ENCODE data around the gene PRKAG2. TPM values are rescaled to one million over a fixed set of nuclear protein-coding genes. Genes with fewer than 3 reads are reported as not detected.

PRKAG2 gene
- polyA plus RNA-seq, 4 donors: 6.1 to 38.1 (median 33.6) TPM

GRCh38 chr7:151776876-151777494 lies 99.9 kb downstream of the PRKAG2 start:
- no peak for DNase-seq (ENCODE audit: low read depth in 4 of 4, low spot score in 3 of 4)

DNA sequence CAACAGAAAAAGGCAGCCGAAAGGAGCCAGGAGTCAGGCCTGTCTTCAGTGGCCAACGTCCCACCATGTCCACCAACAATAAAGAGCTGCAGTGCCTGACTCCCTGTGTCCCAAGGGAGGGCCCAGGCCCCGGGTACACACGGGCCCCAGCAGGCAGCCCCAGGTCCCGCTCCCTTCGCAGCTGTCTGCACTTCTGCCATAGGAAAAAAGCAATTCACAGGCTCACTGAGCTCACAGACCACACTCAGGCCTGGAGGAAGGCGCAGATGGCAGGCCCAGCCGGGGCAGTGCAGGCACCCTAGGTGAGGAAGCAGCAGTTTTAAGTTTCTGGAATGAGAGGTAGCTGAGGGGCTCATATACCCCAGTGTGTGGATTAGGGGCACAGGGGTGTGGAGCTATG lies 100.5 kb downstream of the PRKAG2 start:
- no peak for DNase-seq (ENCODE audit: low read depth in 4 of 4, low spot score in 3 of 4)

- no peak for DNase-seq (ENCODE audit: low read depth in 4 of 4, low spot score in 3 of 4)
Measured at GRCh38 chr7:151775547-151776443, 101.1 kb downstream of the PRKAG2 start.

- DNase-seq (ENCODE audit: low read depth in 4 of 4, low spot score in 3 of 4): no peak
Measured at GRCh38 chr7:151774951-151775350, 102.0 kb downstream of the PRKAG2 start.

- DNase-seq (ENCODE audit: low read depth in 4 of 4, low spot score in 3 of 4): no peak
Measured at GRCh38 chr7:151773797-151774196, 103.1 kb downstream of the PRKAG2 start.

- DNase-seq (ENCODE audit: low read depth in 4 of 4, low spot score in 3 of 4): no peak
Measured at GRCh38 chr7:151770232-151770631, 106.7 kb downstream of the PRKAG2 start.

- DNase-seq (ENCODE audit: low read depth in 4 of 4, low spot score in 3 of 4): no peak
Measured at GRCh38 chr7:151769188-151769821, 107.6 kb downstream of the PRKAG2 start.

GRCh38 chr7:151768805-151769187 lies 108.1 kb downstream of the PRKAG2 start:
- DNase-seq (ENCODE audit: low read depth in 4 of 4, low spot score in 3 of 4): no peak

DNA sequence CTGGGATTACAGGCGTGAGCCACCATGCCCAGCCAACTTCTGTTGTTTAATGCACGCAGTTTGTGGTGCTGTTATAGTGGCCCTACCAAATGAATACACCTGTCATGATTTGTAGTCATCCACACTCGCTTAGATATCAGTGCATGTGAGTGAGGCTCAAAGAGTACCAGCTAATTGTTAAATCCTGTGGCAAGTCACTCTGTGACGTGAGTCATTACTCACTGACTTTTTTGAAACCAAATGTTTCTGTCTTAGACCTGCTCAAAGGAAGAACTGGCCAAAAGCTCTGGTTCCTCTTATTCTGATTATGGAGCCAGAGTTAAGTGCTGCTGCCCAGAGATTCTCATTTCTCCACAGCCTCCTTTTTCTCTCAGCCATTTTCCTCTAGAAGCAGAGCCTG lies 109.4 kb downstream of the PRKAG2 start:
- no peak for DNase-seq (ENCODE audit: low read depth in 4 of 4, low spot score in 3 of 4)

DNA sequence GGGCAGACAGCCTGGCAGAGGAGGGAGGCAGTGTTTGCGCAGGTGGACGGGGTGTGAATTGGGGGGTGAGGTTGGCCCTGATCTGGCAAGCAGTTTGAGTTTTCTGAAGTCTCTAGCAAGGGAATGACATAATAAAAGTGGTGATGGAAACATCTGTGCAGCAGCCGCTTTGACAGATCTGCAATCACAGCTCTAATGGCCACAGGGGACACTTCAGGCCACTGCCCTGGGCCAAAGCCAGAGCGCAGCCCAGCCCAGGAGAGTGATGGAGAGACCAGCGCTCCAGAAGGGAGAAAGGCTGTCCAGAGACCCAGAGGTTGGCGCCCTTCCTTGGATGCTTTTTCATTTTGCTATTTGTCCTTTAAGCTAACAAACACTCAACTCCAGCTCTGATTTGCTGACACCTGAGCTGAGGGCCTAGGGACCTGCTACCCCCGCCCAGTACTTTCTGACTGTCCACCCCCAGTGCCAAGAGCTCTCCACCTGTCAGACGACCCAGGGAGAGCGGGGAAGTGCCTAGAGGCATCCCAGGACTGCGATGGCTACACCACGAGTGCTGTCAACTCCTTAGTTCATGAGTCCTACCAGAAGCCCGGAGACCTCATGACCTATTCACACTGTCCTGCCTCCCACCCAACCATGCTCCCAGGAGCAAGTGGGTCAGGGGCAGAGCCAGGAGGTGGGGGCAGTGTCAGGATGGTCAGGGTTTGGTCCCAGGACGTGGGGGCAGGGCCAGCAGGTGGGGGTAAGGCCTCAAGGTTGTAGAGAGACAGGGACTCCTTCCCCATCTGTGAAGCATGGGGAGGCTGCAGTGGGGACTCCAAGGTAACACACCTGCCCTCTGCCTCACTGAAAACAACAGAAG lies 112.6 kb downstream of the PRKAG2 start:
- no peak for DNase-seq (ENCODE audit: low read depth in 4 of 4, low spot score in 3 of 4)

DNA sequence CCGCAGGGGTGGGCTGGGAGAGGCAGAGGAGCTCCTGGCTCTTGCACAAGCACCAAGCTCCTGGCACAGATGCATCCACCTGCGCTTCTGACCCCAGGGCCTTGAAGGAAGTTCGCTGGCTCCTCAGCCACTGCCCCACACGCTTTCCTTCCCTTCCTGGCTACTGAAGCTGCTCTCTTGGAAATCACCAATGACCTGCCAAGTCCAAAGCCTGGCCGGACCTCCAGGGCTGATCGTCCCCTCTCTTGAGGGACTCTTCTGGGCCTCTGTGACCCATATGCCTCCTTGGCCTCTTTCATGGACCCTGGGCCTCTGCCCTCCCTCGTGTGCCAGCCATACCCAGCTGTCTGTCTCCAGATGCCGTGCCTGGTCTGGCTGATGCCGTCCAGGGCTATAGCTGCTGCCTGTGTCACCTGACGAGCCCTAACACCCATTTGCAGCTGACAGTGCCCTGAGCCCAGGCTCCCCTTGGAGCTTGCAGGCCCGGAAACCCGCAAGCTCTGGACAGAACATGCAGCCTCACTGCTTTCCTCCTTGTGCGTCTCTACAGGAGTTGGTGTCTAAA lies 113.4 kb downstream of the PRKAG2 start:
- no peak for DNase-seq (ENCODE audit: low read depth in 4 of 4, low spot score in 3 of 4)

GRCh38 chr7:151762583-151763245 lies 114.2 kb downstream of the PRKAG2 start:
- no peak for DNase-seq (ENCODE audit: low read depth in 4 of 4, low spot score in 3 of 4)

GRCh38 chr7:151761957-151762356 lies 115.0 kb downstream of the PRKAG2 start:
- no peak for DNase-seq (ENCODE audit: low read depth in 4 of 4, low spot score in 3 of 4)

GRCh38 chr7:151761231-151761630 lies 115.7 kb downstream of the PRKAG2 start:
- no peak for DNase-seq (ENCODE audit: low read depth in 4 of 4, low spot score in 3 of 4)

GRCh38 chr7:151759591-151760042 lies 117.3 kb downstream of the PRKAG2 start:
- DNase-seq (ENCODE audit: low read depth in 4 of 4, low spot score in 3 of 4): peak in 1 of 4 donors; percentile 64

DNA sequence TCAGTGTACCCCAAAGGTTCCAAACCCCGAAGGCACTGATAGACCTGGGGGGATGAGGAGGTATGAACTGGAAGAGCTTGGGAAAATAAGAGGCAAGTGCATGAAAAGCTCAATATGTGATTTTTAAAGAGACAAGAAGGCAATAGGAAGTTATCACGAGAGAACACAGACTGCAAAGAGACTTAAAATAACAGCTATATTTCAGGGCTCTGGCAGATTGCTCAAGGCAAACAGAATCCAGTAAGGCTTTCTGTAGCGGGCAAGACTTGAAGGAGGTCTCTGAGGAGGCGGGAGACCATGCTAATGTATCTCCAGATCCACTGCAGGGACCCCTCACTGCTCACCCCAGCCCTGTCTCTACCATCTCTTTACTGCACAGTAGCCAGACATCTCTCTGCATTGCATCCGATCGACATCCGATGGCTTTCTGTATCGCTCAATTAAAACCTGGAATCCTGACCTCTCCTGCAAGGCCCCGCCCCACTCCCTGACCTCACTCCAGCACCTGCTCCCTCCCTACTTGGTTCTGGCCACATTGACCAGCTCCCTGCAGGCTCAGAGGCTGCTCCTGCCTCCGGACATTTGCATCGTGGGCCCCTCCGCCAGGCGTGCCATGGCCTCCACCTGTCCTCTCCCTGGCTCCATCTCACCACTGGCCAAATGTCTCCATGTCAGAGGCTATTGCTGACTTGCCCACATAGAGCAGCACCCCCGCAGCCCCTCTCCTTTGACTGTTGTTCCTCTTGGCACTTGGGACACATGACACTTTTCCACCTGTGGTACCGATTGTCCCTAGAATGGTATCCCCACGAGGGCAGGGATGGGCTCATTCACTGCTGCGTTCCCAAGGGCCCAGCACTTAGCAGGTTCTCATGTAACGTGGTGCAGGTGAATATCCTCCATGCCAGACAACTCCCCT lies 118.0 kb downstream of the PRKAG2 start:
- DNase-seq (ENCODE audit: low read depth in 4 of 4, low spot score in 3 of 4): no peak

DNA sequence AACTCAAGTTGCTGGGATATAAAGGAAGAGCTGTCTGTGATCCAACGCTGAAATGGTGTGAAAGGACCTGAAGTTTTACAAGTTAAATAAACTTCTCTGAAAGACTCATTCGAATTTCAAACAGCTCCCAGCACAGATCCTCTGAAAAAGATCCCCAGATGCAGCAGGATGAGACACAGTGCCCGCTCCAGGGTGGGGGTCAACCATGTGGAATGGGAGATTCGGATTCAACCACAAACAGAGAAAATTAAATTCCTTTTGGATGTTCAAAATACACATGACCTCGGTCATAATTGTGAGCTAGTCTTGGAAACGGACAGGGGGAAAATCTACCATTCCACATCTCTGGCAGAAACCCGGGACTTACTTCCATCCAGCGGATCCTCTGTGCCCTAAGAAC lies 119.6 kb downstream of the PRKAG2 start:
- DNase-seq (ENCODE audit: low read depth in 4 of 4, low spot score in 3 of 4): no peak

DNA sequence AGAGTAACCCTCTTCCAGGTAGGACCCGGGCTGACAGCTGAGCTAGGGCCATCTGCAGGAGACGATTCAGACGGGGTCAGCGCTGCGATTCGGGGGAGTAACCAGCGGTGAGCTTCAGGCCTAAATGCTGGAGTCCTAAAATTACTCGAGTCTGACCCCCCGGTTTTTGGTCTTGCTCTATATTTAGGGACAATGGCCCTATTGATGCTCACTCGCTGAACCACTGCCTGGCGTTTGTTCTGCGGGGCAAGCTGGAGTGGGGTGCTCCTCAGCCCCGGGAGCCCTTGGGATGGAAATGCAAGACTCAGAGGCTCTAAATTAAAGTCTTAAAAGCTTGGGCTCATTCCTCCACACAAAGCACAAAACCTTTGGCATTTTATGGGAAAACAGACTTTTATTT lies 120.0 kb downstream of the PRKAG2 start:
- no peak for DNase-seq (ENCODE audit: low read depth in 4 of 4, low spot score in 3 of 4)

Data from left renal pelvis (tissue), 4 donors.